Ishikawa (cell line): Measurements from ENCODE around the gene ZNF157.

Experiments
- CEBPB ChIP-seq: IDR thresholded peaks from 2 replicates; pipeline ENCODE4 v1.6.1; 2012
- CREB1 ChIP-seq: IDR thresholded peaks from 2 replicates; pipeline ENCODE4 v1.6.1; 2012; ENCODE audit warnings: low read depth
- EGR1 ChIP-seq: IDR thresholded peaks from 2 replicates; pipeline ENCODE4 v1.6.1; 2012
- EP300 ChIP-seq: IDR thresholded peaks from 2 replicates; pipeline ENCODE4 v1.6.1; 2012; ENCODE audit warnings: borderline replicate concordance
- FOXM1 ChIP-seq: IDR thresholded peaks from 2 replicates; pipeline ENCODE4 v1.6.1; 2012; ENCODE audit warnings: low read depth, borderline replicate concordance
- MAX ChIP-seq: IDR thresholded peaks from 2 replicates; pipeline ENCODE4 v1.6.1; 2012
- NFIC ChIP-seq: IDR thresholded peaks from 2 replicates; pipeline ENCODE4 v1.6.1; 2012
- RAD21 ChIP-seq: IDR thresholded peaks from 2 replicates; pipeline ENCODE4 v1.6.1; 2012; ENCODE audit warnings: low read depth
- REST ChIP-seq: IDR thresholded peaks from 2 replicates; pipeline ENCODE4 v1.6.1; 2012; ENCODE audit warnings: low read depth, mild to moderate bottlenecking
- TAF1 ChIP-seq: IDR thresholded peaks from 2 replicates; pipeline ENCODE4 v1.6.1; 2012; ENCODE audit warnings: low read depth, mild to moderate bottlenecking
- TCF12 ChIP-seq: IDR thresholded peaks from 2 replicates; pipeline ENCODE4 v1.6.1; 2012; ENCODE audit warnings: low read depth
- TEAD4 ChIP-seq: IDR thresholded peaks from 2 replicates; pipeline ENCODE4 v1.6.1; 2012
- USF1 ChIP-seq: IDR thresholded peaks from 2 replicates; pipeline ENCODE4 v1.6.1; 2012
- YY1 ChIP-seq: IDR thresholded peaks from 2 replicates; pipeline ENCODE4 v1.6.1; 2012; ENCODE audit warnings: low read depth
- ZBTB7A ChIP-seq: IDR thresholded peaks from 2 replicates; pipeline ENCODE4 v1.6.1; 2012; ENCODE audit warnings: low read depth

ZNF157 gene

GRCh38 chrX:47358387-47359065 lies 11.9 kb upstream of the ZNF157 start:
- TF ChIP-seq REST (no peak), RAD21 (no peak), USF1 (no peak), CREB1 (no peak), MAX (no peak), TAF1 (no peak), EP300 (no peak), TCF12 (no peak), ZBTB7A (no peak), CEBPB (no peak)

GRCh38 chrX:47360423-47361179 lies 9.8 kb upstream of the ZNF157 start:
- TF ChIP-seq TAF1: no peak
- TF ChIP-seq CEBPB: no peak
- TF ChIP-seq REST: no peak
- no peak for TF ChIP-seq FOXM1
- TF ChIP-seq RAD21: no peak
- no peak for TF ChIP-seq TCF12
- no peak for TF ChIP-seq USF1
- TF ChIP-seq YY1: no peak
- no peak for TF ChIP-seq NFIC
- TF ChIP-seq EGR1: no peak
- TF ChIP-seq CREB1: no peak
- TF ChIP-seq ZBTB7A: no peak
- TF ChIP-seq EP300: no peak
- TF ChIP-seq MAX: no peak

GRCh38 chrX:47361538-47362511 lies 8.6 kb upstream of the ZNF157 start:
- TF ChIP-seq CEBPB (no peak), TAF1 (no peak), TCF12 (peak; percentile 36; the same call in 1 of the 2 replicates), RAD21 (peak; percentile 45), USF1 (no peak), TEAD4 (no peak; the same call in 1 of the 2 replicates), ZBTB7A (no peak), CREB1 (no peak), REST (no peak), NFIC (no peak), EP300 (peak; percentile 62; the same call in 1 of the 2 replicates), MAX (no peak), FOXM1 (peak; percentile 41; the same call in 1 of the 2 replicates), EGR1 (no peak), YY1 (no peak)
